Heart left ventricle (tissue), 13 donors: ENCODE measurements around the gene EXOC4.
A peak's percentile ranks its signal among the peaks of the same experiment; 100 is the strongest.

Experiments
- POLR2A ChIP-seq, 2 donors: fragments of 450-650 bp; IDR thresholded peaks; one replicate each; pipeline ENCODE4 v1.6.1; 2017; ENCODE audit warnings: antibody characterized with exemption in 2 of 2, mild to moderate bottlenecking in 2 of 2, moderate library complexity in 2 of 2
- TF ChIP-seq, protein P1 (sequence below), 12 donors: fragments of 200-600 bp; sonication (generic) in 4 of 12; IDR thresholded peaks; one replicate each; pipeline versions ENCODE4 v1.5.0 to v1.8.0; 2018 to 2022; ENCODE audit warnings: antibody characterized with exemption in 12 of 12, mild to moderate bottlenecking in 5 of 12
- donor health status: ischemic (EF 13 %, LVEDD 7.1; RV severe dilation, severe dysfunction).
- donor health status: DM: no; HTN: yes; CAD: no.
- donor health status: DM: no; HTN: no; CAD: no.
- donor health status: ischemic (EF 25% LVEDD 6.9; RV normal size, moderate dysfunction).
- donor health status: ischemic (EF 25% LVEDD 5.7; RV mildly dilated, moderate dysfunction).
- donor health status: ischemic (EF 35%, LVEDD 5.7; RV mildly dilated, moderate dysfunction).
- donor health status: nonischemic (EF 11% LVEDD 7.7; RV severe dilation, severe dysfunction).
- donor health status: DM: yes; HTN: yes; CAD: no.
- donor health status: PGD.
- donor health status: ischemic (EF 29% LVEDD 5.4; RV normal size, mild dysfunction).
- donor health status: nonischemic (EF 23%, LVEDD 6.1; RV moderate dilation, normal function).

DNA sequence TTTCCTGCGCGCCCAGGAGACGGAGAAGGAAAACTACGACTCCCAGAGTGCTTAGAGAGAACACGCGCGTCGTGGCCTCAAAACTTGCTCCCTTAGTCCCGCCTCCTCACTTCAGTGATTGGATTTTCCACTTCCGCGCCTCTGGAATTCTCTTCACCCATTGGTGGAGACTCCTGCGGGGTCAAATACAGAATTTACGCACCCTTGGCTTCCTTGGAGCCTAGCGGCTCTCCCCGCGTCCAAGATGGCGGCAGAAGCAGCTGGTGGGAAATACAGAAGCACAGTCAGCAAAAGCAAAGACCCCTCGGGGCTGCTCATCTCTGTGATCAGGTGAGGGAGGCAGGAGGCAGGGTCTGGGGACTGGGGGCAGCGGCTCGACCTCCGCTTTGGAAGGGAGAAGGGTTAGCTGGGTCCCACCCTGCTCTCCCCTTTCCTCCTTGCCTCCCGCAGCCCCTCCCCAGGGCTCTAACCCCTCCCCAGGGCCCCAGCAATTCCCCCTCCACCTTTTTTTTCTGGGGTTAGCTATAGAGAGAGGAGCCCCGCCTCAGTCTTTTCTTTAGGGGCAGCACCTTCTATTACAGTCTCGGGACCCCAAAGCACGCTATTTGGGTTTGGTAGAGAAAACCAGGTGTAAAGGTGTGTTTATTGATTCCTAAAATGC lies at the start of gene EXOC4:
- TF ChIP-seq POLR2A (IDR thresholded peaks at IDR 0.05) = peak in 1 of 2 donors; percentile 60
- TF ChIP-seq, protein P1, sequence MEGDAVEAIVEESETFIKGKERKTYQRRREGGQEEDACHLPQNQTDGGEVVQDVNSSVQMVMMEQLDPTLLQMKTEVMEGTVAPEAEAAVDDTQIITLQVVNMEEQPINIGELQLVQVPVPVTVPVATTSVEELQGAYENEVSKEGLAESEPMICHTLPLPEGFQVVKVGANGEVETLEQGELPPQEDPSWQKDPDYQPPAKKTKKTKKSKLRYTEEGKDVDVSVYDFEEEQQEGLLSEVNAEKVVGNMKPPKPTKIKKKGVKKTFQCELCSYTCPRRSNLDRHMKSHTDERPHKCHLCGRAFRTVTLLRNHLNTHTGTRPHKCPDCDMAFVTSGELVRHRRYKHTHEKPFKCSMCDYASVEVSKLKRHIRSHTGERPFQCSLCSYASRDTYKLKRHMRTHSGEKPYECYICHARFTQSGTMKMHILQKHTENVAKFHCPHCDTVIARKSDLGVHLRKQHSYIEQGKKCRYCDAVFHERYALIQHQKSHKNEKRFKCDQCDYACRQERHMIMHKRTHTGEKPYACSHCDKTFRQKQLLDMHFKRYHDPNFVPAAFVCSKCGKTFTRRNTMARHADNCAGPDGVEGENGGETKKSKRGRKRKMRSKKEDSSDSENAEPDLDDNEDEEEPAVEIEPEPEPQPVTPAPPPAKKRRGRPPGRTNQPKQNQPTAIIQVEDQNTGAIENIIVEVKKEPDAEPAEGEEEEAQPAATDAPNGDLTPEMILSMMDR (IDR thresholded peaks at IDR 0.05) = no peak
